ENCODE data around the gene RNF2. TPM values are rescaled to one million over a fixed set of nuclear protein-coding genes. Genes with fewer than 3 reads are reported as not detected.
A peak's percentile ranks its signal among the peaks of the same experiment; 100 is the strongest.

RNF2 gene
- polyA plus RNA-seq, 1 donor (not counting 4 experiments of a cell fraction or from before 2014, with no cell fraction given), result 29.2 TPM

GRCh38 chr1:185016880-185017279, 28.5 kb upstream of the RNF2 start:
- DNase-seq (ENCODE audit: low read depth, low spot score) (no peak), FAIRE-seq (no peak)
- no peak for TF ChIP-seq EZH2 (IDR thresholded peaks at IDR 0.05; ENCODE audit: low read length)
- no peak for TF ChIP-seq CTCF (optimal IDR thresholded peaks at IDR 0.05 in 1 of 3, IDR thresholded peaks at IDR 0.05 in 1 of 3, conservative IDR thresholded peaks at IDR 0.05 in 1 of 3; ENCODE audit: extremely low read depth in 1 of 3, insufficient read depth in 2 of 3, low read length in 3 of 3)
- Histone ChIP-seq H3K9ac (ENCODE audit: control insufficient read depth, extremely low read depth, insufficient read depth, low read length) (no peak overlapping the region), H3K4me1 (ENCODE audit: control insufficient read depth, extremely low read depth, insufficient read depth, low read length) (peaks cover 11% of the 10 kb centered on the region), H4K20me1 (ENCODE audit: control insufficient read depth, extremely low read depth, insufficient read depth, low read length) (no peaks in the 10 kb centered on the region), H3K9me3 (ENCODE audit: control insufficient read depth, low read depth, low read length) (no peaks in the 10 kb centered on the region), H2AFZ (ENCODE audit: control insufficient read depth, low read length) (no peak overlapping the region), H3K27ac (ENCODE audit: control insufficient read depth, insufficient read depth, low read length) (no peak overlapping the region), H3K4me3 (ENCODE audit: control insufficient read depth in 2 of 3, extremely low read depth in 1 of 3, insufficient read depth in 2 of 3, low read depth in 1 of 3, low read length in 3 of 3) (no peak overlapping the region), H3K79me2 (ENCODE audit: control insufficient read depth, insufficient read depth, low read length) (no peaks in the 10 kb centered on the region), H3K27me3 (ENCODE audit: control insufficient read depth, extremely low read depth, insufficient read depth, low read length) (no peaks in the 10 kb centered on the region), H3K4me2 (ENCODE audit: control insufficient read depth, extremely low read depth, insufficient read depth, low read depth, low read length) (no peak overlapping the region), H3K36me3 (ENCODE audit: control insufficient read depth in 2 of 2, extremely low read depth in 1 of 2, insufficient read depth in 2 of 2, low read length in 2 of 2) (no peaks in the 10 kb centered on the region), H3K9me1 (ENCODE audit: control insufficient read depth, extremely low read depth, insufficient read depth, low read length) (no peaks in the 10 kb centered on the region)
- dilution Hi-C loops (cut with MboI; ENCODE audit: extremely low pct_ligation_motif_present, low sequenced_read_pairs), result no loop called here

GRCh38 chr1:185017338-185017737, 28.0 kb upstream of the RNF2 start:
- Histone ChIP-seq H3K27me3 (ENCODE audit: control insufficient read depth, extremely low read depth, insufficient read depth, low read length) (no peaks in the 10 kb centered on the region), H3K9me3 (ENCODE audit: control insufficient read depth, low read depth, low read length) (no peaks in the 10 kb centered on the region), H3K4me1 (ENCODE audit: control insufficient read depth, extremely low read depth, insufficient read depth, low read length) (peaks cover 11% of the 10 kb centered on the region), H3K4me2 (ENCODE audit: control insufficient read depth, extremely low read depth, insufficient read depth, low read depth, low read length) (peak overlapping the region; percentile 25), H3K9ac (ENCODE audit: control insufficient read depth, extremely low read depth, insufficient read depth, low read length) (no peak overlapping the region), H3K27ac (ENCODE audit: control insufficient read depth, insufficient read depth, low read length) (no peak overlapping the region), H2AFZ (ENCODE audit: control insufficient read depth, low read length) (no peak overlapping the region), H3K9me1 (ENCODE audit: control insufficient read depth, extremely low read depth, insufficient read depth, low read length) (no peaks in the 10 kb centered on the region), H4K20me1 (ENCODE audit: control insufficient read depth, extremely low read depth, insufficient read depth, low read length) (no peaks in the 10 kb centered on the region), H3K4me3 (ENCODE audit: control insufficient read depth in 2 of 3, extremely low read depth in 1 of 3, insufficient read depth in 2 of 3, low read depth in 1 of 3, low read length in 3 of 3) (no peak overlapping the region), H3K79me2 (ENCODE audit: control insufficient read depth, insufficient read depth, low read length) (no peaks in the 10 kb centered on the region), H3K36me3 (ENCODE audit: control insufficient read depth in 2 of 2, extremely low read depth in 1 of 2, insufficient read depth in 2 of 2, low read length in 2 of 2) (no peaks in the 10 kb centered on the region)
- DNase-seq (ENCODE audit: low read depth, low spot score) (no peak), FAIRE-seq (peak; percentile 76)
- dilution Hi-C loops (cut with MboI; ENCODE audit: extremely low pct_ligation_motif_present, low sequenced_read_pairs), result no loop called here
- TF ChIP-seq CTCF (optimal IDR thresholded peaks at IDR 0.05 in 1 of 3, IDR thresholded peaks at IDR 0.05 in 1 of 3, conservative IDR thresholded peaks at IDR 0.05 in 1 of 3; ENCODE audit: extremely low read depth in 1 of 3, insufficient read depth in 2 of 3, low read length in 3 of 3), result no peak
- TF ChIP-seq EZH2 (IDR thresholded peaks at IDR 0.05; ENCODE audit: low read length), result no peak

Measured in keratinocyte (primary cell).